HG02885 (cell line): ENCODE measurements around the gene PGA5.

Experiments
- ATAC-seq: cut with Tn5 transposase; IDR thresholded peaks from one replicate; pipeline ENCODE4 v1.9.1; 2021; ENCODE audit warnings: mild to moderate bottlenecking; ENCODE audit not compliant: unreplicated experiment, poor library complexity

The PGA5 gene

GRCh38 chr11:61290905-61291690 is 50.1 kb downstream of the PGA5 start:
- no peak for ATAC-seq

DNA sequence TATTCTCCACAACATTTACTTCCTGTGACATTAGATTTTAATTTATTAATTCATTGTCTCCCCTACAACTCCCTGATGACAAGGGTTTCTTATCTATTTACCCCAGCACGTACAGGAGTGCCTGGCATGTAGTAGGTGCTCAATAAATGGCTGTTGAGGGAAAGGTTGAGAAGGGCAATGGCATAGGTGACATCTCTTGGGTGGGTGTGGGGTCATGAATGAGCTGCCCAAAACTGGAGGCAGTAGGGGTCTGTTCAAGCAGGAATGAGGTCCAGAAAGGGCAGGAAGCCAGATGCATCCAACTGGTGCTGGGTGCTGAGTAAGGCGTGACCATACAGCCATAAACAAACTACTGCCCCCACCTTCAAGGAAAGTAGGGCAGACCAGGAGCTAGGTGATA is 51.4 kb downstream of the PGA5 start:
- no peak for ATAC-seq

GRCh38 chr11:61293867-61294716 is 53.1 kb downstream of the PGA5 start:
- ATAC-seq = peak; percentile 41

- ATAC-seq = peak; percentile 74
Measured at GRCh38 chr11:61294717-61295595, 54.0 kb downstream of the PGA5 start, which contains the start of gene VWCE. TSS of gene VWCE (minus strand) at chr11:61295316. CDS start at chr11:61295037, 279 bp downstream.

DNA sequence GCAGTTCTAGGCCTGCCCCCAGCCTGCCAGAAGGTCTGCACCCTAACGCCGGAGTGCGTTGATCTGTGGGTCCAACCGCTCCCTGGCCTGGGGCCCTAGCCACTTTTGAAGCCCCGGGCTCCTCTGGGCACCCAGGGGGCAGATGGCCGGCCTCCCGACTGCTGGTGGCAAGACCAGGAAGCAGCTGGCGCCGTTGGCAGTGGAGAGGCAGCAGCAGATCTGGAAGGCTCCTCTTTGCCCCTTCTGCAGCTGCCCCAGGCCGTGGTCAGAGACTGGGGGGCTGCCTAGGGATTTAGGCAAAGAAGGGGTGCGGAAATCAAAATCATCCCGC is 54.6 kb downstream of the PGA5 start:
- no peak for ATAC-seq

- no peak for ATAC-seq
Measured at GRCh38 chr11:61297341-61297740, 56.4 kb downstream of the PGA5 start.

DNA sequence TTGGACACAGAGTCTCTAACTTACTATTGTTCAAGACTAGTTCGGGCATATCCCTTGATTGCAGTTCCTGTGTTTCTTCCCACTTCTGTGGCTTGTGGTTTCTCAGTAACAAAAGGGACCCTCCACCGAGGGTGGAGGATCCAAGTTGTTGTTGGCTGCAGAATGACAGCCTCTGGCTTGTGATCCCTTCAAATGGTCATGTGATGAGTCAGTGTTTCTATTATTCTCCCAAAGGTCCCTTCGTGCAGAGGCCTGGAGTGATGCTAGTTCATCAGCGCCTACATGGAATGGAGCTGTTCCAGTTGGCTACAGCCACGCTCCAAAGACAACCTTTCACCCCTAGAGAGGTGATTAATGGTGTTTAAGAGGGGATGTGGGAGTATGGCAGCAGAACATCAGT is 56.8 kb downstream of the PGA5 start:
- no peak for ATAC-seq

DNA sequence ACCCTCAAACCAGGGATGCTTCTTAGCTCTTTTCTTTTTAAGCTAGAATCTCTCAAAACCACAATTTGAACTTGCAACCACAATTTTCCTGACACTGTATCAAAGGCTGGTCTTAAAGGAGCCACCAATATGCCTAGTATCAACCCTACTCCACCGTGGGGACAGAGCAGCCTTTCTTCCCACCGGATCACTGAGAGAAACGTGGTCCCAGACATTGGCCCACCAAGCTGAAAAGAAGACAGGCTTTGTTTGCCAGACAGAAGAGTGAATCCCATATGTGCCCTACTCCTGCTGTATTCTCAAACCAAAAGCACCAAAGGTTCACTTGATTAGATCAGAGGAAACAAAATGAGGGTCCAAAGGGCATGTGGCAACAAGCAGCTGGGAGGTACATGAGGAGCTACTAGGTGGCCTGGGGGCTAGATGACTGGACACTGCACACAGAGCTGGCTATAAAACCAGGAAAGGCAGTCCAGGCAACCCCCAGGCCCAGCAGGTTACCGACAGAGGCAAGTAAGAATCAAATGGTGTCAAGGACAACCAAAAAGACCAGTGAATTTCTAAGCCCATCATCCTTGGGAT is 57.8 kb downstream of the PGA5 start:
- no peak for ATAC-seq
